ENCODE measurements around the gene PLD6.
A peak's percentile ranks its signal among the peaks of the same experiment; 100 is the strongest.
"Not testable (repeated sequence)": the region's sequence is repeated elsewhere in the genome, so short reads cannot be mapped to it uniquely, and the experiment has no call there.

PLD6 gene

GRCh38 chr17:17198281-17198680 lies 7.9 kb downstream of the PLD6 start:
- DNase-seq = no peak
- Mint-ChIP-seq H3K9me3 (no peaks in the 10 kb centered on the region), H3K27ac (peak overlapping the region; percentile 50), H3K27me3 (no peaks in the 10 kb centered on the region), H3K4me1 (ENCODE audit: low read depth) (peaks cover 31% of the 10 kb centered on the region), H3K4me3 (no peak overlapping the region), H3K36me3 (ENCODE audit: low read depth) (peaks cover 57% of the 10 kb centered on the region)

GRCh38 chr17:17196776-17197175 lies 9.4 kb downstream of the PLD6 start:
- no peaks in the 10 kb centered on the region for H3K27me3 Mint-ChIP-seq
- peaks cover 26% of the 10 kb centered on the region for H3K4me1 Mint-ChIP-seq (ENCODE audit: low read depth)
- no peak overlapping the region for H3K27ac Mint-ChIP-seq
- no peaks in the 10 kb centered on the region for H3K9me3 Mint-ChIP-seq
- no peak overlapping the region for H3K4me3 Mint-ChIP-seq
- peaks cover 44% of the 10 kb centered on the region for H3K36me3 Mint-ChIP-seq (ENCODE audit: low read depth)
- DNase-seq = no peak

GRCh38 chr17:17195466-17195865 lies 10.7 kb downstream of the PLD6 start:
- H3K4me3 Mint-ChIP-seq, H3K9me3 Mint-ChIP-seq, DNase-seq, H3K27me3 Mint-ChIP-seq: not testable (repeated sequence)
- peaks cover 28% of the 10 kb centered on the region for H3K4me1 Mint-ChIP-seq (ENCODE audit: low read depth)
- peaks cover 35% of the 10 kb centered on the region for H3K36me3 Mint-ChIP-seq (ENCODE audit: low read depth)
- peak overlapping the region; percentile 22 for H3K27ac Mint-ChIP-seq

- Mint-ChIP-seq H3K4me1 (ENCODE audit: low read depth) (peaks cover 22% of the 10 kb centered on the region), H3K4me3 (no peak overlapping the region), H3K27me3 (no peaks in the 10 kb centered on the region), H3K27ac (no peak overlapping the region), H3K36me3 (ENCODE audit: low read depth) (peaks cover 37% of the 10 kb centered on the region), H3K9me3 (no peaks in the 10 kb centered on the region)
- no peak for DNase-seq
These were observed 14.2 kb downstream of the PLD6 start for GRCh38 chr17:17191961-17192381.

GRCh38 chr17:17191346-17191792 lies 14.8 kb downstream of the PLD6 start:
- H3K27me3 Mint-ChIP-seq = no peaks in the 10 kb centered on the region
- no peak for DNase-seq
- H3K4me3 Mint-ChIP-seq = no peak overlapping the region
- H3K36me3 Mint-ChIP-seq (ENCODE audit: low read depth) = peaks cover 36% of the 10 kb centered on the region
- peaks cover 23% of the 10 kb centered on the region for H3K4me1 Mint-ChIP-seq (ENCODE audit: low read depth)
- H3K27ac Mint-ChIP-seq = peak overlapping the region; percentile 5
- H3K9me3 Mint-ChIP-seq = no peaks in the 10 kb centered on the region

- Mint-ChIP-seq H3K9me3 (no peaks in the 10 kb centered on the region), H3K36me3 (ENCODE audit: low read depth) (peaks cover 48% of the 10 kb centered on the region), H3K27ac (peak overlapping the region; percentile 40), H3K27me3 (no peaks in the 10 kb centered on the region), H3K4me1 (ENCODE audit: low read depth) (peaks cover 35% of the 10 kb centered on the region), H3K4me3 (no peak overlapping the region)
- DNase-seq = no peak
These were observed 15.9 kb downstream of the PLD6 start for GRCh38 chr17:17190188-17190587.

- DNase-seq = no peak
- peak overlapping the region; percentile 29 for H3K27ac Mint-ChIP-seq
- peaks cover 55% of the 10 kb centered on the region for H3K36me3 Mint-ChIP-seq (ENCODE audit: low read depth)
- no peaks in the 10 kb centered on the region for H3K27me3 Mint-ChIP-seq
- H3K4me1 Mint-ChIP-seq (ENCODE audit: low read depth) = peaks cover 41% of the 10 kb centered on the region
- no peaks in the 10 kb centered on the region for H3K9me3 Mint-ChIP-seq
- no peak overlapping the region for H3K4me3 Mint-ChIP-seq
These were observed 16.6 kb downstream of the PLD6 start for GRCh38 chr17:17189559-17189958.

- H3K36me3 Mint-ChIP-seq (ENCODE audit: low read depth) = peaks cover 63% of the 10 kb centered on the region
- H3K27me3 Mint-ChIP-seq = no peaks in the 10 kb centered on the region
- no peak overlapping the region for H3K4me3 Mint-ChIP-seq
- no peak overlapping the region for H3K27ac Mint-ChIP-seq
- no peak for DNase-seq
- H3K4me1 Mint-ChIP-seq (ENCODE audit: low read depth) = peaks cover 51% of the 10 kb centered on the region
- H3K9me3 Mint-ChIP-seq = no peaks in the 10 kb centered on the region
These were observed 17.5 kb downstream of the PLD6 start for GRCh38 chr17:17188586-17188985.

- Mint-ChIP-seq H3K27me3 (no peaks in the 10 kb centered on the region), H3K9me3 (no peaks in the 10 kb centered on the region), H3K4me3 (no peak overlapping the region), H3K4me1 (ENCODE audit: low read depth) (peaks cover 63% of the 10 kb centered on the region), H3K36me3 (ENCODE audit: low read depth) (peaks cover 77% of the 10 kb centered on the region), H3K27ac (peak overlapping the region; percentile 86)
- DNase-seq = no peak
These were observed 19.3 kb downstream of the PLD6 start for GRCh38 chr17:17186551-17187505.

- no peaks in the 10 kb centered on the region for H3K9me3 Mint-ChIP-seq
- DNase-seq = peak; percentile 68
- peaks cover 82% of the 10 kb centered on the region for H3K36me3 Mint-ChIP-seq (ENCODE audit: low read depth)
- H3K27ac Mint-ChIP-seq = peak overlapping the region; percentile 86
- peak overlapping the region; percentile 19 for H3K4me3 Mint-ChIP-seq
- peaks cover 64% of the 10 kb centered on the region for H3K4me1 Mint-ChIP-seq (ENCODE audit: low read depth)
- H3K27me3 Mint-ChIP-seq = no peaks in the 10 kb centered on the region
These were observed 20.1 kb downstream of the PLD6 start for GRCh38 chr17:17186051-17186450.

- DNase-seq, H3K27me3 Mint-ChIP-seq, H3K9me3 Mint-ChIP-seq: not testable (repeated sequence)
- peaks cover 89% of the 10 kb centered on the region for H3K36me3 Mint-ChIP-seq (ENCODE audit: low read depth)
- H3K4me3 Mint-ChIP-seq = peak overlapping the region; percentile 10
- H3K4me1 Mint-ChIP-seq (ENCODE audit: low read depth) = peaks cover 71% of the 10 kb centered on the region
- peak overlapping the region; percentile 86 for H3K27ac Mint-ChIP-seq
These were observed 21.0 kb downstream of the PLD6 start for GRCh38 chr17:17184985-17185757.

- Mint-ChIP-seq H3K27ac (peak overlapping the region; percentile 80), H3K9me3 (no peaks in the 10 kb centered on the region), H3K4me3 (no peak overlapping the region), H3K27me3 (no peaks in the 10 kb centered on the region), H3K36me3 (ENCODE audit: low read depth) (peaks cover 88% of the 10 kb centered on the region), H3K4me1 (ENCODE audit: low read depth) (peaks cover 82% of the 10 kb centered on the region)
- no peak for DNase-seq
These were observed 22.4 kb downstream of the PLD6 start for GRCh38 chr17:17183744-17184143.

- Mint-ChIP-seq H3K9me3 (no peaks in the 10 kb centered on the region), H3K27me3 (no peaks in the 10 kb centered on the region), H3K27ac (peak overlapping the region; percentile 88), H3K4me1 (ENCODE audit: low read depth) (peaks cover 90% of the 10 kb centered on the region), H3K4me3 (peak overlapping the region; percentile 40), H3K36me3 (ENCODE audit: low read depth) (peaks cover 87% of the 10 kb centered on the region)
- no peak for DNase-seq
These were observed 23.5 kb downstream of the PLD6 start for GRCh38 chr17:17182598-17183136.

All from activated T-cell treated with anti-CD3 and anti-CD28 coated beads, Interleukin-2, amount 50 U/mL, for 24 hours (primary cell).